ENCODE data around the gene TEX50.
A peak's percentile ranks its signal among the peaks of the same experiment; 100 is the strongest.
"Not testable (repeated sequence)": the region's sequence is repeated elsewhere in the genome, so short reads cannot be mapped to it uniquely, and the experiment has no call there.

The TEX50 gene

DNA sequence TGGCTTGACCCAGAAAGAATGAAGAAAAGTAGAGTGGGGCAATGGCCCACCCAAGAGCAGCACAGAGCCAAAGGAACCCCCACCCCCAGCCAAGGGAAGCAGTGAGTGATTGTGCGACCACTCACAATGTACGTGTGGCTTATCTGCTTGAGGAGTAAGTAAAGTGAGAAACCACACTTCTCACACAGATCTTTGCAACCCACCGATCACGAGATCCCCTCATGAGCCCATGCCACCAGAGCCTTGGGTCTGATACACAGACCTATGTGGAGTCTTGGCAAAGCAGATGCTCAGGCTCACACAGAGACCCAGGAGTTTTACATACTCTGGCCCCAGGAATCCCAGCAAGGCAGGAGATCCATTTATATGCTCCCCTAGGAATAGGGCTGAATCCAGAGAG is 18.3 kb upstream of the TEX50 start:
- H3K4me1 ChIP-seq (ENCODE audit: insufficient read depth, low read length, poor library complexity, severe bottlenecking): no peaks in the 10 kb centered on the region
- no peak overlapping the region for H2AFZ ChIP-seq (ENCODE audit: low read length)
- TF ChIP-seq, protein P1, sequence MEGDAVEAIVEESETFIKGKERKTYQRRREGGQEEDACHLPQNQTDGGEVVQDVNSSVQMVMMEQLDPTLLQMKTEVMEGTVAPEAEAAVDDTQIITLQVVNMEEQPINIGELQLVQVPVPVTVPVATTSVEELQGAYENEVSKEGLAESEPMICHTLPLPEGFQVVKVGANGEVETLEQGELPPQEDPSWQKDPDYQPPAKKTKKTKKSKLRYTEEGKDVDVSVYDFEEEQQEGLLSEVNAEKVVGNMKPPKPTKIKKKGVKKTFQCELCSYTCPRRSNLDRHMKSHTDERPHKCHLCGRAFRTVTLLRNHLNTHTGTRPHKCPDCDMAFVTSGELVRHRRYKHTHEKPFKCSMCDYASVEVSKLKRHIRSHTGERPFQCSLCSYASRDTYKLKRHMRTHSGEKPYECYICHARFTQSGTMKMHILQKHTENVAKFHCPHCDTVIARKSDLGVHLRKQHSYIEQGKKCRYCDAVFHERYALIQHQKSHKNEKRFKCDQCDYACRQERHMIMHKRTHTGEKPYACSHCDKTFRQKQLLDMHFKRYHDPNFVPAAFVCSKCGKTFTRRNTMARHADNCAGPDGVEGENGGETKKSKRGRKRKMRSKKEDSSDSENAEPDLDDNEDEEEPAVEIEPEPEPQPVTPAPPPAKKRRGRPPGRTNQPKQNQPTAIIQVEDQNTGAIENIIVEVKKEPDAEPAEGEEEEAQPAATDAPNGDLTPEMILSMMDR (conservative IDR thresholded peaks at IDR 0.05; ENCODE audit: low read length): no peak
- no peak for TF ChIP-seq EZH2phosphoT487 (IDR thresholded peaks at IDR 0.05; ENCODE audit: borderline replicate concordance)
- no peaks in the 10 kb centered on the region; the same call in 1 of the 2 replicates for H3K9me3 ChIP-seq (ENCODE audit: insufficient read depth, low read depth, low read length)
- no peaks in the 10 kb centered on the region for H3K79me2 ChIP-seq (ENCODE audit: insufficient read depth, low read length)
- H3K4me3 ChIP-seq (ENCODE audit: low read length, poor library complexity, severe bottlenecking): no peak overlapping the region
- no peak overlapping the region for H3K9ac ChIP-seq (ENCODE audit: low read depth, low read length, poor library complexity, severe bottlenecking)
- no peaks in the 10 kb centered on the region for H3K36me3 ChIP-seq (ENCODE audit: insufficient read depth, low read length)
- H3K27me3 ChIP-seq (ENCODE audit: insufficient read depth, low read length, poor library complexity, severe bottlenecking): no peaks in the 10 kb centered on the region
- no peak overlapping the region for H3K4me2 ChIP-seq (ENCODE audit: low read depth, low read length, poor library complexity, severe bottlenecking)
- no peaks in the 10 kb centered on the region for H3K9me2 ChIP-seq (replicated peaks; ENCODE audit: low read depth, low read length)
- H4K20me1 ChIP-seq (ENCODE audit: insufficient read depth, low read length, poor library complexity, severe bottlenecking): no peaks in the 10 kb centered on the region
- H3F3A ChIP-seq (ENCODE audit: low read depth): no peaks in the 10 kb centered on the region

DNA sequence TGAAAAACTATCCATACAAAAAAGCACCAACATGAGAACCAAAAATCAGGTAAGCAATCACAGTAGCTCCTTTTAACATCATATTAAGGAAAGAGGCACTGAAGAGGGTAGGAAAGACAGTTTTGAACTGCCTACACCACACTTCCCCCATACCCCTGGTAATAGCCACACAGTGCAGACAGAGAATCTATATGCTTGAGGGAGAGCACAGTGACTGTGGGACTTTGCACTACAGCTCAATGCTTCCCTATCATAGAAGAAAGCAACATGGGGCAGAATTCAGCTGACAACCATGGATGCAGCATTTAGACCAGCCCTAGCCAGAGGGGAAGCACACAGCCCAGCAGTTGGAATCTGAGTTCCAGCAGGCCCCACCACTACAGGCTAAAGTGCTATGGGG is 7.9 kb upstream of the TEX50 start:
- H3K36me3 ChIP-seq (ENCODE audit: insufficient read depth, low read length): no peaks in the 10 kb centered on the region

DNA sequence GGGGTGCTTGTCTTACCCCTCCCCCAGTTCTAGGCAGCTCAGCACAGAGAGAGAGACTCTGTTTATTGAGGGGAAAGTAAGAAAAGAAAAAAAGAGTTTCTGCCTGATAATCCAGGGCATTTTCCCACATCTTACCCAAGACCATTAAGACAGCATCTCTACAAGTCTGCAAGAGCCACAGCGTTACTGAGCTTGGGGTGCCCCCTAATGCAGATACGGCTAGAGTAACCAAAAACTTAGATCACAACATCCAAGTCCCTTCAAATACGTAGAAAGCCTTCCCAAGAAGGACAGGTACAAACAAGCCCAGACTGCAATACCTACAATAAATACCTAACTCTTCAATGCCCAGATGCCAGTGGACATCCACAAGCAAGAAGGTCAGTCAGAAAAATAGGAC is 6.2 kb upstream of the TEX50 start:
- no peaks in the 10 kb centered on the region for H4K20me1 ChIP-seq (ENCODE audit: insufficient read depth, low read length, poor library complexity, severe bottlenecking)
- H3K79me2 ChIP-seq (ENCODE audit: insufficient read depth, low read length): no peaks in the 10 kb centered on the region
- no peaks in the 10 kb centered on the region for H3K9me3 ChIP-seq (ENCODE audit: insufficient read depth, low read depth, low read length)
- no peak overlapping the region for H3K9ac ChIP-seq (ENCODE audit: low read depth, low read length, poor library complexity, severe bottlenecking)
- no peak overlapping the region for H2AFZ ChIP-seq (ENCODE audit: low read length)
- no peaks in the 10 kb centered on the region for H3K27me3 ChIP-seq (ENCODE audit: insufficient read depth, low read length, poor library complexity, severe bottlenecking)
- TF ChIP-seq, protein P1 (conservative IDR thresholded peaks at IDR 0.05; ENCODE audit: low read length): peak; percentile 44
- TF ChIP-seq EZH2phosphoT487 (IDR thresholded peaks at IDR 0.05; ENCODE audit: borderline replicate concordance): no peak
- H3K4me3 ChIP-seq (ENCODE audit: low read length, poor library complexity, severe bottlenecking): no peak overlapping the region
- H3F3A ChIP-seq (ENCODE audit: low read depth): no peaks in the 10 kb centered on the region
- no peaks in the 10 kb centered on the region for H3K9me2 ChIP-seq (replicated peaks; ENCODE audit: low read depth, low read length)
- H3K4me2 ChIP-seq (ENCODE audit: low read depth, low read length, poor library complexity, severe bottlenecking): no peak overlapping the region
- H3K36me3 ChIP-seq (ENCODE audit: insufficient read depth, low read length): no peaks in the 10 kb centered on the region
- H3K4me1 ChIP-seq (ENCODE audit: insufficient read depth, low read length, poor library complexity, severe bottlenecking): no peaks in the 10 kb centered on the region

More for the DNA sequence above, 7.9 kb upstream of the TEX50 start:
- Histone ChIP-seq H3K9ac (ENCODE audit: low read depth, low read length, poor library complexity, severe bottlenecking) (no peak overlapping the region), H3K79me2 (ENCODE audit: insufficient read depth, low read length) (no peaks in the 10 kb centered on the region), H3K27me3 (ENCODE audit: insufficient read depth, low read length, poor library complexity, severe bottlenecking) (no peaks in the 10 kb centered on the region), H3K4me2 (ENCODE audit: low read depth, low read length, poor library complexity, severe bottlenecking) (no peak overlapping the region), H2AFZ (ENCODE audit: low read length) (no peak overlapping the region), H4K20me1 (ENCODE audit: insufficient read depth, low read length, poor library complexity, severe bottlenecking) (no peaks in the 10 kb centered on the region), H3K4me3 (ENCODE audit: low read length, poor library complexity, severe bottlenecking) (no peak overlapping the region), H3K4me1 (ENCODE audit: insufficient read depth, low read length, poor library complexity, severe bottlenecking) (no peaks in the 10 kb centered on the region), H3K9me2 (replicated peaks; ENCODE audit: low read depth, low read length) (no peaks in the 10 kb centered on the region), H3F3A (ENCODE audit: low read depth) (no peaks in the 10 kb centered on the region), H3K9me3 (ENCODE audit: insufficient read depth, low read depth, low read length) (no peaks in the 10 kb centered on the region)
- TF ChIP-seq, protein P1 (conservative IDR thresholded peaks at IDR 0.05; ENCODE audit: low read length): no peak

DNA sequence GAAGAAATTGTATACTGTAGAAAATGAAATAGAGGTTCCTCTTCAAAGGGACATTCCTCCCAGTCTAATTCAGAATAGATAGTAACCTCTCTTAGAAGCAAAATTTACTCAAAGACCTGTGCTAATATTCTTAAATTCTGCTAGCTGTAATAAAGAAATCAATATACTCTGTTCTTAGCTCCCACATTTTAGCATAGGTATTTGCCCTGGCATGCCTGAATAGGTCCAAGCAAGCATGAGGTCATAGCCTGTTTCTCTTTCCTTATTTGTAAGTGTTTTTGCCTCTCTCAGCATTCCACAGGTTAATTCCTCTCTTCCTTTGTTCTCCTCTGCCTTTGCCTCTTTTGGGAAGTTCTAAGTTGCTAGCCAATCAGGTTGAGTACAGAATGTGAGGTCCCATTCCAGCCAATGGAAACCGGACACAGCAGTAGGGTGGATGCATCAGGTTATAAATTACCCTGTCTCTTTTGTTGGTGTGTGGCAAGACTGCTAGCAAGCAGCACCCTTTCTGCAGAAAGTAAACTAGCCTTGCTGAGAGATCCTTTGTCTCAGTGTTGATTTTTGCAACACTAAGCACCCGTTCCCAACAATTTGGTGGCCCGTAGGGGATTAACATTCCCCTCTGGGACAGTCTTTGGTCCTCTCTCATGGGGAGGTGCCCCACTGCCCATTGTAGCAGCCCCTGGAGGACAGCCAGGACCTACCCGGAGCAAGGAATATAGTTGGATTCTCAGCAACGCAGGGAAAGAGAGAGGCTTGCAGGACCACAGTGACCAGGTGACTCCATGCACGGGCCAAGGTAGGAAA is 2.3 kb downstream of the TEX50 start:
- H3K36me3 ChIP-seq (ENCODE audit: insufficient read depth, low read length); H3K4me3 ChIP-seq (ENCODE audit: low read length, poor library complexity, severe bottlenecking); H3K9ac ChIP-seq (ENCODE audit: low read depth, low read length, poor library complexity, severe bottlenecking); H3K4me1 ChIP-seq (ENCODE audit: insufficient read depth, low read length, poor library complexity, severe bottlenecking); H2AFZ ChIP-seq (ENCODE audit: low read length); H3K4me2 ChIP-seq (ENCODE audit: low read depth, low read length, poor library complexity, severe bottlenecking); H3K79me2 ChIP-seq (ENCODE audit: insufficient read depth, low read length); H3F3A ChIP-seq (ENCODE audit: low read depth); H3K9me2 ChIP-seq (replicated peaks; ENCODE audit: low read depth, low read length); H4K20me1 ChIP-seq (ENCODE audit: insufficient read depth, low read length, poor library complexity, severe bottlenecking); H3K27me3 ChIP-seq (ENCODE audit: insufficient read depth, low read length, poor library complexity, severe bottlenecking); H3K9me3 ChIP-seq (ENCODE audit: insufficient read depth, low read depth, low read length): not testable (repeated sequence)
